Non-pigmented ciliary epithelial cell (primary cell): ENCODE results near the gene HPD.

Experiments
- DNase-seq: peaks from one replicate; pipeline ENCODE4 v3.0.0-alpha.2; 2010; ENCODE audit warnings: low read depth

HPD gene

GRCh38 chr12:121827351-121828099 is 31.1 kb downstream of the HPD start:
- DNase-seq, result no peak

GRCh38 chr12:121826318-121827150 is 32.1 kb downstream of the HPD start:
- DNase-seq, result no peak

GRCh38 chr12:121825041-121825523 is 33.6 kb downstream of the HPD start:
- DNase-seq, result no peak

- DNase-seq, result no peak
Observed at GRCh38 chr12:121823727-121824115, 34.9 kb downstream of the HPD start.

- DNase-seq, result no peak
Observed at GRCh38 chr12:121823101-121823726, 35.4 kb downstream of the HPD start.

GRCh38 chr12:121822393-121823100 is 36.1 kb downstream of the HPD start:
- no peak for DNase-seq

- DNase-seq, result no peak
Observed at GRCh38 chr12:121820056-121820455, 38.6 kb downstream of the HPD start.

- no peak for DNase-seq
Observed at GRCh38 chr12:121819212-121819949, 39.3 kb downstream of the HPD start.

- no peak for DNase-seq
Observed at GRCh38 chr12:121817648-121818043, 41.0 kb downstream of the HPD start.

GRCh38 chr12:121816925-121817647 is 41.6 kb downstream of the HPD start:
- DNase-seq, result no peak

- DNase-seq, result no peak
Observed at GRCh38 chr12:121815263-121815662, 43.4 kb downstream of the HPD start.

GRCh38 chr12:121814429-121815119 is 44.1 kb downstream of the HPD start:
- no peak for DNase-seq

GRCh38 chr12:121813951-121814350 is 44.7 kb downstream of the HPD start:
- no peak for DNase-seq

GRCh38 chr12:121812921-121813896 is 45.5 kb downstream of the HPD start:
- DNase-seq, result no peak

- DNase-seq, result no peak
Observed at GRCh38 chr12:121812320-121812871, 46.3 kb downstream of the HPD start.

GRCh38 chr12:121811434-121812319 is 47.0 kb downstream of the HPD start:
- no peak for DNase-seq

GRCh38 chr12:121810833-121811433 is 47.7 kb downstream of the HPD start:
- DNase-seq, result no peak
